Heart left ventricle (tissue), 16 donors: Measurements from ENCODE around the gene ROCK2. TPM values are rescaled to one million over a fixed set of nuclear protein-coding genes. Genes with fewer than 3 reads are reported as not detected.

Source experiments
- ATAC-seq, 4 donors: fragments of 200-7000 bp; cut with Tn5 transposase; one replicate each; pipeline ENCODE4 v1.9.1; 2020 to 2022; ENCODE audit warnings: moderate library complexity in 4 of 4, mild to moderate bottlenecking in 3 of 4, moderate number of reproducible peaks in 1 of 4
- DNase-seq, 5 donors: peaks; one replicate each; pipeline ENCODE4 v3.0.0-alpha.2; 2020
- H3K27ac ChIP-seq, 12 donors: fragments of 200-600 bp; sonication (generic) in 4 of 12; one replicate each; pipeline versions ENCODE4 v1.5.0 to v1.8.0; 2016 to 2022; ENCODE audit warnings: mild to moderate bottlenecking in 2 of 12
- H3K27me3 ChIP-seq, 9 donors: fragments of 200-600 bp; sonication (generic) in 2 of 9; one replicate each; pipeline versions ENCODE4 v1.5.1 to v1.8.0; 2016 to 2022; ENCODE audit warnings: mild to moderate bottlenecking in 3 of 9
- H3K36me3 ChIP-seq, 9 donors: fragments of 200-600 bp; sonication (generic) in 2 of 9; one replicate each; pipeline versions ENCODE4 v1.5.0 to v1.8.0; 2018 to 2022; ENCODE audit warnings: mild to moderate bottlenecking in 2 of 9
- H3K4me1 ChIP-seq, 12 donors: fragments of 200-600 bp; sonication (generic) in 4 of 12; one replicate each; pipeline versions ENCODE4 v1.5.0 to v1.8.0; 2016 to 2022; ENCODE audit warnings: mild to moderate bottlenecking in 3 of 12
- H3K4me3 ChIP-seq, 12 donors: fragments of 200-600 bp; sonication (generic) in 4 of 12; one replicate each; pipeline versions ENCODE4 v1.5.0 to v1.8.0; 2017 to 2022; ENCODE audit warnings: mild to moderate bottlenecking in 9 of 12, moderate library complexity in 4 of 12
- H3K9me3 ChIP-seq, 12 donors: fragments of 200-600 bp; sonication (generic) in 4 of 12; one replicate each; pipeline versions ENCODE4 v1.5.0 to v1.8.0; 2016 to 2022; ENCODE audit warnings: mild to moderate bottlenecking in 1 of 12
- CTCF ChIP-seq, 12 donors: fragments of 200-600 bp; sonication (generic) in 4 of 12; IDR thresholded peaks; one replicate each; pipeline versions ENCODE4 v1.5.0 to v1.8.0; 2018 to 2022; ENCODE audit warnings: antibody characterized with exemption in 12 of 12, mild to moderate bottlenecking in 5 of 12
- POLR2A ChIP-seq, 2 donors: fragments of 450-650 bp; IDR thresholded peaks; one replicate each; pipeline ENCODE4 v1.6.1; 2017; ENCODE audit warnings: antibody characterized with exemption in 2 of 2, mild to moderate bottlenecking in 2 of 2, moderate library complexity in 2 of 2
- WGBS, 4 donors: extraction: QIAGEN DNeasy Blood & Tissue Kit in 2 of 4; methylation state at CpG; one replicate each; pipeline versions ENCODE4 v1.1.5 to v1.1.7; 2013 to 2018; 5-methylcytosine and 5-hydroxymethylcytosine counted together
- intact Hi-C, 10 donors: fragments of 100-400 bp; cut with DNase I; formaldehyde crosslinking; loops; one replicate each; pipeline versions ENCODE4 v1.11.1 to v1.14.2; 2022
- polyA plus RNA-seq, 2 donors: library from polyadenylated mRNA; stranded (reverse); fragments of 200-250 nt; gene quantifications; one replicate each; pipeline ENCODE4 v1.2.3, GENCODE V29; 2013
- total RNA-seq, 9 donors: library from RNA; depleted of rRNA in 2 of 9; stranded (reverse); fragments of >200 nt in 2 of 9; fragmentation: NEBNext Ultra II Directional in 3 of 9; extraction: Animal tissue kit (Norgen Biotek cat#: 25700) in 3 of 9; gene quantifications; one replicate each; pipeline versions ENCODE4 v1.1.0 to v1.2.4, GENCODE V29; 2016 to 2023
- donor health status: ischemic (EF 13 %, LVEDD 7.1; RV severe dilation, severe dysfunction).
- donor health status: healthy with polysubstance abuse.
- donor health status: DM: no; HTN: yes; CAD: no.
- donor health status: DM: no; HTN: no; CAD: no.
- donor health status: ischemic (EF 25% LVEDD 6.9; RV normal size, moderate dysfunction).
- donor health status: ischemic (EF 25% LVEDD 5.7; RV mildly dilated, moderate dysfunction).
- donor health status: healthy.
- donor health status: DM: yes; HTN: yes; CAD: no.
- donor health status: ischemic (EF 35%, LVEDD 5.7; RV mildly dilated, moderate dysfunction).
- donor health status: nonischemic (EF 11% LVEDD 7.7; RV severe dilation, severe dysfunction).
- donor health status: DM: yes; HTN: yes; CAD: no.
- donor health status: PGD.
- donor health status: ischemic (EF 29% LVEDD 5.4; RV normal size, mild dysfunction).
- donor health status: nonischemic (EF 23%, LVEDD 6.1; RV moderate dilation, normal function).

ROCK2 gene
- total and polyA plus RNA-seq, 11 donors = 6.1 to 44.3 (median 38.0) TPM

- no peak for DNase-seq
- H3K4me1 ChIP-seq = no peaks in the 10 kb centered on the region
- no peak for ATAC-seq
- H3K27ac ChIP-seq = no peak overlapping the region
- no peaks in the 10 kb centered on the region for H3K27me3 ChIP-seq
- H3K4me3 ChIP-seq = no peak overlapping the region
- TF ChIP-seq CTCF (IDR thresholded peaks at IDR 0.05) (no peak), POLR2A (IDR thresholded peaks at IDR 0.05) (no peak)
- H3K36me3 ChIP-seq = no peaks in the 10 kb centered on the region
- WGBS, 4 donors = 87 to 100% (median 89%) methylated on average over 1 of the region's 1 CpG
- peaks cover 0 to 10% (median 0%) of the 10 kb centered on the region in 12 donors for H3K9me3 ChIP-seq
- intact Hi-C loops = no loop called here
Observed at GRCh38 chr2:11145350-11145749, 199.1 kb downstream of the ROCK2 start.

- H3K4me3 ChIP-seq = no peak overlapping the region
- TF ChIP-seq POLR2A (IDR thresholded peaks at IDR 0.05) = no peak
- TF ChIP-seq CTCF (IDR thresholded peaks at IDR 0.05) = no peak
- ATAC-seq = no peak
- DNase-seq = no peak
- no peaks in the 10 kb centered on the region for H3K4me1 ChIP-seq
- 84 to 86% (median 85%) methylated on average over 6 of the region's 6 CpGs for WGBS, 4 donors
- peaks cover 0 to 10% (median 0%) of the 10 kb centered on the region in 12 donors for H3K9me3 ChIP-seq
- H3K27ac ChIP-seq = no peak overlapping the region
- intact Hi-C loops = no loop called here
- H3K27me3 ChIP-seq = no peaks in the 10 kb centered on the region
- no peaks in the 10 kb centered on the region for H3K36me3 ChIP-seq
Observed at GRCh38 chr2:11144738-11145079, 199.7 kb downstream of the ROCK2 start.

- H3K36me3 ChIP-seq = no peaks in the 10 kb centered on the region
- H3K4me3 ChIP-seq = no peak overlapping the region
- DNase-seq (no peak), ATAC-seq (no peak)
- no peaks in the 10 kb centered on the region for H3K4me1 ChIP-seq
- intact Hi-C loops = no loop called here
- TF ChIP-seq POLR2A (IDR thresholded peaks at IDR 0.05) (no peak), CTCF (IDR thresholded peaks at IDR 0.05) (no peak)
- H3K27me3 ChIP-seq = no peaks in the 10 kb centered on the region
- H3K27ac ChIP-seq = no peak overlapping the region
- peaks cover 0 to 10% (median 0%) of the 10 kb centered on the region in 12 donors for H3K9me3 ChIP-seq
- 68 to 76% (median 72%) methylated on average over 6 to 7 of the region's 7 CpGs for WGBS, 4 donors
Observed at GRCh38 chr2:11144077-11144737, 200.2 kb downstream of the ROCK2 start.

- Histone ChIP-seq H3K36me3 (no peaks in the 10 kb centered on the region), H3K9me3 (peaks cover 0 to 10% (median 0%) of the 10 kb centered on the region in 12 donors), H3K4me3 (no peak overlapping the region), H3K27ac (no peak overlapping the region), H3K4me1 (no peaks in the 10 kb centered on the region), H3K27me3 (no peaks in the 10 kb centered on the region)
- no peak for ATAC-seq
- WGBS, 4 donors = 83 to 87% (median 86%) methylated on average over 6 of the region's 6 CpGs
- intact Hi-C loops = no loop called here
- no peak for DNase-seq
- TF ChIP-seq POLR2A (IDR thresholded peaks at IDR 0.05) (no peak), CTCF (IDR thresholded peaks at IDR 0.05) (no peak)
Observed at GRCh38 chr2:11142987-11143386, 201.4 kb downstream of the ROCK2 start.
